Measurements from ENCODE around the gene DENND6B.

Gene DENND6B

GRCh38 chr22:50306753-50307749 is 19.8 kb downstream of the DENND6B start, which contains the start of gene PLXNB2:
PLXNB2 (minus strand) TSS chr22:50307646; CDS start chr22:50290584, 17,062 bp downstream.
- 0 to 1% methylated on average over 60 to 96 of the region's 105 CpGs for WGBS, 2 experiments (ENCODE audit: insufficient coverage in 2 of 2)
- peaks cover 21% of the 10 kb centered on the region for H3K36me3 ChIP-seq (ENCODE audit: control insufficient read depth, insufficient read depth, low read length)
- H3K4me1 ChIP-seq (ENCODE audit: control insufficient read depth, insufficient read depth, low read length, poor library complexity, severe bottlenecking) = peaks cover 43% of the 10 kb centered on the region

GRCh38 chr22:50305923-50306566 is 20.8 kb downstream of the DENND6B start:
- peak overlapping the region; percentile 79 for H3K4me3 ChIP-seq (ENCODE audit: extremely low read depth, insufficient read depth, low read length, poor library complexity, severe bottlenecking)
- peaks cover 46% of the 10 kb centered on the region for H3K4me1 ChIP-seq (ENCODE audit: control insufficient read depth, insufficient read depth, low read length, poor library complexity, severe bottlenecking)
- whole genome bisulfite sequencing, 2 experiments (ENCODE audit: insufficient coverage in 2 of 2) = 20 to 32% methylated on average over 16 to 18 of the region's 21 CpGs
- H3K36me3 ChIP-seq (ENCODE audit: control insufficient read depth, insufficient read depth, low read length) = peaks cover 28% of the 10 kb centered on the region
- no peaks in the 10 kb centered on the region for H3K9me3 ChIP-seq (ENCODE audit: control insufficient read depth, low read length)
- peak overlapping the region; percentile 32 for H3K27ac ChIP-seq (ENCODE audit: low read depth, low read length, severe bottlenecking)

More at GRCh38 chr22:50306753-50307749, 19.8 kb downstream of the DENND6B start, which contains the start of gene PLXNB2:
- peak within 1 kb of the TSS; percentile 75 for H3K27ac ChIP-seq (ENCODE audit: low read depth, low read length, severe bottlenecking)
- H3K9me3 ChIP-seq (ENCODE audit: control insufficient read depth, low read length) = no peaks in the 10 kb centered on the region
- peak within 1 kb of the TSS; percentile 79 for H3K4me3 ChIP-seq (ENCODE audit: extremely low read depth, insufficient read depth, low read length, poor library complexity, severe bottlenecking)

- peaks cover 52% of the 10 kb centered on the region for H3K4me1 ChIP-seq (ENCODE audit: control insufficient read depth, insufficient read depth, low read length, poor library complexity, severe bottlenecking)
- no peaks in the 10 kb centered on the region for H3K9me3 ChIP-seq (ENCODE audit: control insufficient read depth, low read length)
- H3K36me3 ChIP-seq (ENCODE audit: control insufficient read depth, insufficient read depth, low read length) = peaks cover 34% of the 10 kb centered on the region
- peak overlapping the region; percentile 79 for H3K4me3 ChIP-seq (ENCODE audit: extremely low read depth, insufficient read depth, low read length, poor library complexity, severe bottlenecking)
- 92 to 93% methylated on average over 7 to 10 of the region's 14 CpGs for WGBS, 2 experiments (ENCODE audit: insufficient coverage in 2 of 2)
- H3K27ac ChIP-seq (ENCODE audit: low read depth, low read length, severe bottlenecking) = peak overlapping the region; percentile 32
Observed at GRCh38 chr22:50305393-50305922, 21.4 kb downstream of the DENND6B start.

- peaks cover 34% of the 10 kb centered on the region for H3K36me3 ChIP-seq (ENCODE audit: control insufficient read depth, insufficient read depth, low read length)
- peaks cover 52% of the 10 kb centered on the region for H3K4me1 ChIP-seq (ENCODE audit: control insufficient read depth, insufficient read depth, low read length, poor library complexity, severe bottlenecking)
- WGBS, 2 experiments (ENCODE audit: insufficient coverage in 2 of 2) = 91% methylated on average over 15 to 18 of the region's 22 CpGs
- H3K9me3 ChIP-seq (ENCODE audit: control insufficient read depth, low read length) = no peaks in the 10 kb centered on the region
- no peak overlapping the region for H3K4me3 ChIP-seq (ENCODE audit: extremely low read depth, insufficient read depth, low read length, poor library complexity, severe bottlenecking)
- no peak overlapping the region for H3K27ac ChIP-seq (ENCODE audit: low read depth, low read length, severe bottlenecking)
Observed at GRCh38 chr22:50304528-50305392, 22.1 kb downstream of the DENND6B start.

- Histone ChIP-seq H3K27ac (ENCODE audit: low read depth, low read length, severe bottlenecking) (peak overlapping the region; percentile 16), H3K9me3 (ENCODE audit: control insufficient read depth, low read length) (no peaks in the 10 kb centered on the region), H3K4me3 (ENCODE audit: extremely low read depth, insufficient read depth, low read length, poor library complexity, severe bottlenecking) (no peak overlapping the region), H3K36me3 (ENCODE audit: control insufficient read depth, insufficient read depth, low read length) (peaks cover 34% of the 10 kb centered on the region), H3K4me1 (ENCODE audit: control insufficient read depth, insufficient read depth, low read length, poor library complexity, severe bottlenecking) (peaks cover 55% of the 10 kb centered on the region)
- 76% methylated on average over 10 to 11 of the region's 11 CpGs for WGBS, 2 experiments (ENCODE audit: insufficient coverage in 2 of 2)
Observed at GRCh38 chr22:50303848-50304527, 22.8 kb downstream of the DENND6B start.

GRCh38 chr22:50303515-50303847 is 23.3 kb downstream of the DENND6B start:
- peaks cover 34% of the 10 kb centered on the region for H3K36me3 ChIP-seq (ENCODE audit: control insufficient read depth, insufficient read depth, low read length)

GRCh38 chr22:50302564-50302963 is 24.2 kb downstream of the DENND6B start:
- no peaks in the 10 kb centered on the region for H3K9me3 ChIP-seq (ENCODE audit: control insufficient read depth, low read length)
- H3K4me1 ChIP-seq (ENCODE audit: control insufficient read depth, insufficient read depth, low read length, poor library complexity, severe bottlenecking) = peaks cover 45% of the 10 kb centered on the region
- H3K27ac ChIP-seq (ENCODE audit: low read depth, low read length, severe bottlenecking) = no peak overlapping the region
- 83 to 86% methylated on average over 1 to 2 of the region's 5 CpGs for WGBS, 2 experiments (ENCODE audit: insufficient coverage in 2 of 2)
- peaks cover 34% of the 10 kb centered on the region for H3K36me3 ChIP-seq (ENCODE audit: control insufficient read depth, insufficient read depth, low read length)
- no peak overlapping the region for H3K4me3 ChIP-seq (ENCODE audit: extremely low read depth, insufficient read depth, low read length, poor library complexity, severe bottlenecking)

More at GRCh38 chr22:50303515-50303847, 23.3 kb downstream of the DENND6B start:
- H3K4me3 ChIP-seq (ENCODE audit: extremely low read depth, insufficient read depth, low read length, poor library complexity, severe bottlenecking) = no peak overlapping the region
- WGBS, 2 experiments (ENCODE audit: insufficient coverage in 2 of 2) = 90 to 96% methylated on average over 6 to 7 of the region's 7 CpGs
- peak overlapping the region; percentile 16 for H3K27ac ChIP-seq (ENCODE audit: low read depth, low read length, severe bottlenecking)
- H3K9me3 ChIP-seq (ENCODE audit: control insufficient read depth, low read length) = no peaks in the 10 kb centered on the region
- H3K4me1 ChIP-seq (ENCODE audit: control insufficient read depth, insufficient read depth, low read length, poor library complexity, severe bottlenecking) = peaks cover 53% of the 10 kb centered on the region

GRCh38 chr22:50302041-50302541 is 24.7 kb downstream of the DENND6B start:
- no peaks in the 10 kb centered on the region for H3K9me3 ChIP-seq (ENCODE audit: control insufficient read depth, low read length)
- no peak overlapping the region for H3K4me3 ChIP-seq (ENCODE audit: extremely low read depth, insufficient read depth, low read length, poor library complexity, severe bottlenecking)
- WGBS, 2 experiments (ENCODE audit: insufficient coverage in 2 of 2) = 89 to 91% methylated on average over 6 to 9 of the region's 9 CpGs
- peaks cover 45% of the 10 kb centered on the region for H3K4me1 ChIP-seq (ENCODE audit: control insufficient read depth, insufficient read depth, low read length, poor library complexity, severe bottlenecking)
- H3K27ac ChIP-seq (ENCODE audit: low read depth, low read length, severe bottlenecking) = no peak overlapping the region
- peaks cover 34% of the 10 kb centered on the region for H3K36me3 ChIP-seq (ENCODE audit: control insufficient read depth, insufficient read depth, low read length)

GRCh38 chr22:50301581-50301991 is 25.2 kb downstream of the DENND6B start:
- Histone ChIP-seq H3K9me3 (ENCODE audit: control insufficient read depth, low read length) (no peaks in the 10 kb centered on the region), H3K4me3 (ENCODE audit: extremely low read depth, insufficient read depth, low read length, poor library complexity, severe bottlenecking) (no peak overlapping the region), H3K4me1 (ENCODE audit: control insufficient read depth, insufficient read depth, low read length, poor library complexity, severe bottlenecking) (peaks cover 45% of the 10 kb centered on the region), H3K27ac (ENCODE audit: low read depth, low read length, severe bottlenecking) (no peak overlapping the region), H3K36me3 (ENCODE audit: control insufficient read depth, insufficient read depth, low read length) (peaks cover 34% of the 10 kb centered on the region)
- WGBS, 2 experiments (ENCODE audit: insufficient coverage in 2 of 2) = 96 to 97% methylated on average over 13 to 16 of the region's 17 CpGs
